Natural killer cell treated with Interleukin-12 subunit alpha and Interleukin-12 subunit beta and Interleukin-15 and Interleukin-18, amount 100 ng/mL, for 72 hours (primary cell): ENCODE results near the gene DAPP1. TPM values are rescaled to one million over a fixed set of nuclear protein-coding genes. Genes with fewer than 3 reads are reported as not detected.

Experiments used
- total RNA-seq, 2 donors: library from RNA; stranded (reverse); gene quantifications; one replicate each; pipeline ENCODE4 v1.2.3, GENCODE V29; 2022

DAPP1 gene
- total RNA-seq, 2 donors from 2014 or later, result 15.9 to 23.4 TPM

Other genes with a start within 250 kb of the DAPP1 start
- gene MTTP, start 242.0 kb upstream of the DAPP1 start, total RNA-seq, result under 1 TPM in 1 of 2 donors, not detected in 1; 0.64 TPM
- gene C4orf54, start 159.0 kb upstream of the DAPP1 start, total RNA-seq, result not detected
- 10 to 100 TPM; 13.9 to 32.3 TPM for gene LAMTOR3, start 77.6 kb downstream of the DAPP1 start, total RNA-seq
- 10 to 100 TPM; 51.4 to 70.3 TPM for gene DNAJB14, start 129.8 kb downstream of the DAPP1 start, total RNA-seq
- 100 to 1,000 TPM; 429 to 580 TPM for gene H2AZ1, start 133.4 kb downstream of the DAPP1 start, total RNA-seq